Psoas muscle (tissue), 8 donors: Measurements from ENCODE around the gene RBMS3. TPM values are rescaled to one million over a fixed set of nuclear protein-coding genes. Genes with fewer than 3 reads are reported as not detected.

Experiments
- ATAC-seq, 4 donors: fragments of 200-7000 bp; cut with Tn5 transposase; one replicate each; pipeline ENCODE4 v1.9.1; 2020; ENCODE audit warnings: moderate library complexity in 3 of 4, mild to moderate bottlenecking in 2 of 4
- DNase-seq, 2 donors: peaks; one replicate each; pipeline ENCODE4 v3.0.0-alpha.2; 2020
- H3K27ac ChIP-seq: fragments of 200-600 bp; one replicate; pipeline ENCODE4 v1.8.0; 2022
- H3K27me3 ChIP-seq, 3 donors: fragments of 200-600 bp in 1 of 3; one replicate each; pipeline versions ENCODE4 v1.6.1 to v1.8.0; 2013 to 2022; ENCODE audit warnings: low read length in 2 of 3, mild to moderate bottlenecking in 2 of 3, moderate library complexity in 1 of 3; ENCODE audit not compliant: insufficient read depth in 3 of 3
- H3K36me3 ChIP-seq, 2 donors: fragments of 200-600 bp in 1 of 2; one replicate each; pipeline versions ENCODE4 v1.6.1 to v1.8.0; 2013 to 2022; ENCODE audit warnings: low read depth in 1 of 2, mild to moderate bottlenecking in 1 of 2, moderate library complexity in 1 of 2; ENCODE audit not compliant: insufficient read depth in 1 of 2
- H3K4me1 ChIP-seq: fragments of 200-600 bp; one replicate; pipeline ENCODE4 v1.8.0; 2022
- H3K4me3 ChIP-seq: fragments of 200-600 bp; one replicate; pipeline ENCODE4 v1.8.0; 2022; ENCODE audit warnings: mild to moderate bottlenecking
- H3K9me3 ChIP-seq: fragments of 200-600 bp; one replicate; pipeline ENCODE4 v1.8.0; 2022
- CTCF ChIP-seq: fragments of 200-600 bp; IDR thresholded peaks from one replicate; pipeline ENCODE4 v1.8.0; 2022; ENCODE audit warnings: antibody characterized with exemption
- WGBS, 3 donors: extraction: QIAGEN DNeasy Blood & Tissue Kit; methylation state at CpG; one replicate each; pipeline versions ENCODE4 v1.1.6 to v1.1.7; 2013; 5-methylcytosine and 5-hydroxymethylcytosine counted together
- intact Hi-C, 2 donors: fragments of 100-400 bp; cut with DNase I; formaldehyde crosslinking; loops; one replicate each; pipeline versions ENCODE4 v1.11.0 to v1.14.2; 2022
- polyA plus RNA-seq, 3 donors: library from polyadenylated mRNA; stranded (reverse); fragments of 200-250 nt; gene quantifications; one replicate each; pipeline ENCODE4 v1.2.3, GENCODE V29; 2013
- total RNA-seq, 4 donors: library from RNA; stranded (reverse); fragmentation: NEBNext Ultra II Directional in 2 of 4; extraction: Animal tissue kit (Norgen Biotek cat#: 25700) in 2 of 4; gene quantifications; one replicate each; pipeline versions ENCODE4 v1.2.1 to v1.2.4, GENCODE V29; 2021 to 2023
- donor health status: healthy with polysubstance abuse.
- donor health status: DM: no; HTN: no; CAD: no; lungs with moderate emphysema.
- donor health status: Bipolar disorder and iron deficiency.
- donor health status: healthy.
- donor health status: DM: yes; HTN: yes; CAD: no.
- donor health status: DM: no; HTN: no; CAD: no.
- donor health status: DM: no; HTN: no; CAD: no.
- donor health status: DM: yes; HTN: yes; CAD: no.

RBMS3 gene
- total and polyA plus RNA-seq, 7 donors, result 3.8 to 34.5 (median 23.5) TPM

GRCh38 chr3:29639578-29640290 is 358.9 kb downstream of the RBMS3 start:
- Histone ChIP-seq H3K4me3 (no peak overlapping the region), H3K27me3 (no peaks in the 10 kb centered on the region), H3K4me1 (peaks cover 69% of the 10 kb centered on the region), H3K27ac (no peak overlapping the region), H3K36me3 (peaks cover 0 to 2% of the 10 kb centered on the region in 2 donors), H3K9me3 (no peaks in the 10 kb centered on the region)
- 22 to 36% (median 29%) methylated on average over 2 of the region's 2 CpGs for WGBS, 3 donors
- no peak for TF ChIP-seq CTCF
- DNase-seq (no peak), ATAC-seq (no peak)
- intact Hi-C loops, result loop anchor here (5.0 to 10.0 kb wide), 2 partner anchors 115 to 357 kb away; partner anchors contain the start of gene RBMS3 (in 1 of the 2)

- DNase-seq, result peak; percentile 19 to 58
- peaks cover 66% of the 10 kb centered on the region for H3K4me1 ChIP-seq
Measured at GRCh38 chr3:29642393-29643033, 361.6 kb downstream of the RBMS3 start.

GRCh38 chr3:29643034-29643425 is 362.2 kb downstream of the RBMS3 start:
- intact Hi-C loops, result loop anchor here (5.0 to 10.0 kb wide), 2 partner anchors 112 to 361 kb away; partner anchors contain the start of gene RBMS3 (in 1 of the 2)
- ATAC-seq (peak; percentile 15 to 45 (median 36)), DNase-seq (no peak)
- Histone ChIP-seq H3K9me3 (no peaks in the 10 kb centered on the region), H3K27me3 (no peaks in the 10 kb centered on the region), H3K4me3 (peak overlapping the region; percentile 52), H3K27ac (peak overlapping the region; percentile 88), H3K36me3 (no peaks in the 10 kb centered on the region), H3K4me1 (peaks cover 61% of the 10 kb centered on the region)
- TF ChIP-seq CTCF, result no peak
- WGBS, 3 donors, result 34 to 65% (median 36%) methylated on average over 3 of the region's 3 CpGs

More at GRCh38 chr3:29642393-29643033, 361.6 kb downstream of the RBMS3 start:
- H3K27me3 ChIP-seq, result no peaks in the 10 kb centered on the region
- no peaks in the 10 kb centered on the region for H3K36me3 ChIP-seq
- peak overlapping the region; percentile 88 for H3K27ac ChIP-seq
- no peak for TF ChIP-seq CTCF
- H3K9me3 ChIP-seq, result no peaks in the 10 kb centered on the region
- ATAC-seq, result peak; percentile 94 to 98 (median 96)
- intact Hi-C loops, result loop anchor here (5.0 to 10.0 kb wide), 2 partner anchors 112 to 360 kb away; partner anchors contain the start of gene RBMS3 (in 1 of the 2)
- WGBS, 3 donors, result 18 to 37% (median 30%) methylated on average over 5 of the region's 5 CpGs
- peak overlapping the region; percentile 52 for H3K4me3 ChIP-seq

- intact Hi-C loops, result loop anchor here (5.0 to 10.0 kb wide), 2 partner anchors 111 to 362 kb away; partner anchors contain the start of gene RBMS3 (in 1 of the 2)
- Histone ChIP-seq H3K36me3 (no peaks in the 10 kb centered on the region), H3K9me3 (no peaks in the 10 kb centered on the region), H3K4me3 (no peak overlapping the region), H3K4me1 (peaks cover 52% of the 10 kb centered on the region), H3K27me3 (no peaks in the 10 kb centered on the region), H3K27ac (peak overlapping the region; percentile 88)
- peak; percentile 37 to 78 (median 60) for ATAC-seq
- peak; percentile 8 for TF ChIP-seq CTCF
- 29 to 59% (median 40%) methylated on average over 6 of the region's 6 CpGs for WGBS, 3 donors
- DNase-seq, result no peak
Measured at GRCh38 chr3:29644261-29644660, 363.4 kb downstream of the RBMS3 start.
